Stimulated activated CD8-positive, alpha-beta memory T cell treated with anti-CD3 and anti-CD28 coated beads, Interleukin-15, amount 100 ng/mL, for 24 hours (primary cell): ENCODE data around the gene ARL2BP.
"Not testable (repeated sequence)": the region's sequence is repeated elsewhere in the genome, so short reads cannot be mapped to it uniquely, and the experiment has no call there.

Source experiments
- DNase-seq: peaks from one replicate; pipeline ENCODE4 v3.0.0-alpha.2; 2020; ENCODE audit warnings: low read depth

The ARL2BP gene

GRCh38 chr16:57263541-57264351, 18.7 kb downstream of the ARL2BP start:
- no peak for DNase-seq

- DNase-seq = no peak
Measured at GRCh38 chr16:57264381-57264780, 19.3 kb downstream of the ARL2BP start.

GRCh38 chr16:57264950-57265371, 19.9 kb downstream of the ARL2BP start:
- DNase-seq = no peak

- no peak for DNase-seq
Measured at GRCh38 chr16:57265850-57266530, 20.9 kb downstream of the ARL2BP start.

GRCh38 chr16:57266531-57267260, 21.6 kb downstream of the ARL2BP start:
- no peak for DNase-seq

GRCh38 chr16:57267343-57267742, 22.3 kb downstream of the ARL2BP start:
- not testable (repeated sequence) for DNase-seq

- DNase-seq = no peak
Measured at GRCh38 chr16:57268804-57269800, 24.0 kb downstream of the ARL2BP start.

- DNase-seq = no peak
Measured at GRCh38 chr16:57270221-57271062, 25.4 kb downstream of the ARL2BP start.

- no peak for DNase-seq
Measured at GRCh38 chr16:57271063-57271345, 25.9 kb downstream of the ARL2BP start.

- DNase-seq = no peak
Measured at GRCh38 chr16:57271867-57272495, 26.9 kb downstream of the ARL2BP start.

- no peak for DNase-seq
Measured at GRCh38 chr16:57273359-57273758, 28.3 kb downstream of the ARL2BP start.

- DNase-seq = no peak
Measured at GRCh38 chr16:57273826-57274225, 28.8 kb downstream of the ARL2BP start.

GRCh38 chr16:57275946-57276345, 30.9 kb downstream of the ARL2BP start:
- DNase-seq = not testable (repeated sequence)

GRCh38 chr16:57276596-57276995, 31.5 kb downstream of the ARL2BP start:
- DNase-seq = no peak

GRCh38 chr16:57277586-57277985, 32.5 kb downstream of the ARL2BP start:
- no peak for DNase-seq

- no peak for DNase-seq
Measured at GRCh38 chr16:57278494-57278893, 33.4 kb downstream of the ARL2BP start.

- DNase-seq = no peak
Measured at GRCh38 chr16:57279780-57280638, 35.0 kb downstream of the ARL2BP start.

GRCh38 chr16:57281791-57282190, 36.7 kb downstream of the ARL2BP start:
- no peak for DNase-seq

GRCh38 chr16:57282510-57283213, 37.6 kb downstream of the ARL2BP start:
- DNase-seq = no peak
